Measurements from ENCODE around the gene ARHGAP11B.
A peak's percentile ranks its signal among the peaks of the same experiment; 100 is the strongest.
"Not testable (repeated sequence)": the region's sequence is repeated elsewhere in the genome, so short reads cannot be mapped to it uniquely, and the experiment has no call there.

Gene ARHGAP11B

DNA sequence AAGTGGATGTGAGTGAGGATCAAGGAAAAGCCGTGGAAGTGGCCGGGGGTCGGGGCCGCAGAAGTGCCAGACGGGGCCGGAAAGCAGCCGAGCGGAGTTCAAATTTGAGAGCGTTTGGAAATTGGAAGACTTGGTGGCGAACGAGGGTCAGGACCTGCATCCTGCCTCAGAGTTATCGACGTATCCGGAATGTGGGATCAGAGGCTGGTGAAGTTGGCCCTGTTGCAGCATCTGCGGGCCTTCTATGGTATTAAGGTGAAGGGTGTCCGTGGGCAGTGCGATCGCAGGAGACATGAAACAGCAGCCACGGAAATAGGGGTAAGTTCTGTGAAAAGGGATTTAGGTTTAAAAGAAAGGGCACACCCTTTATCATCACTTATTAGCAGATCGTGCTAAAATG, 704 bp downstream of the ARHGAP11B start:
- H3K27me3 ChIP-seq (ENCODE audit: control insufficient read depth, insufficient read depth, low read length); H3K9me3 ChIP-seq (ENCODE audit: control insufficient read depth in 2 of 3, insufficient read depth in 1 of 3, low read length in 3 of 3); H3K4me1 ChIP-seq (ENCODE audit: control insufficient read depth in 2 of 3, insufficient read depth in 2 of 3, low read depth in 1 of 3, low read length in 3 of 3); H3K27ac ChIP-seq (ENCODE audit: low read depth in 2 of 2, low read length in 2 of 2); FAIRE-seq; H3K36me3 ChIP-seq (ENCODE audit: control insufficient read depth in 2 of 3, insufficient read depth in 3 of 3, low read length in 3 of 3); intact Hi-C loops (cut with DNase I): not testable (repeated sequence)
- H3K4me3 ChIP-seq (ENCODE audit: low read length in 3 of 3) = peak overlapping the region; percentile 76 to 95 (median 86)
- H3K9ac ChIP-seq (ENCODE audit: low read length in 3 of 3) = peak overlapping the region in 1 of 3 donors; percentile 89
- DNase-seq = peak in 2 of 5 donors; percentile 2 to 5

DNA sequence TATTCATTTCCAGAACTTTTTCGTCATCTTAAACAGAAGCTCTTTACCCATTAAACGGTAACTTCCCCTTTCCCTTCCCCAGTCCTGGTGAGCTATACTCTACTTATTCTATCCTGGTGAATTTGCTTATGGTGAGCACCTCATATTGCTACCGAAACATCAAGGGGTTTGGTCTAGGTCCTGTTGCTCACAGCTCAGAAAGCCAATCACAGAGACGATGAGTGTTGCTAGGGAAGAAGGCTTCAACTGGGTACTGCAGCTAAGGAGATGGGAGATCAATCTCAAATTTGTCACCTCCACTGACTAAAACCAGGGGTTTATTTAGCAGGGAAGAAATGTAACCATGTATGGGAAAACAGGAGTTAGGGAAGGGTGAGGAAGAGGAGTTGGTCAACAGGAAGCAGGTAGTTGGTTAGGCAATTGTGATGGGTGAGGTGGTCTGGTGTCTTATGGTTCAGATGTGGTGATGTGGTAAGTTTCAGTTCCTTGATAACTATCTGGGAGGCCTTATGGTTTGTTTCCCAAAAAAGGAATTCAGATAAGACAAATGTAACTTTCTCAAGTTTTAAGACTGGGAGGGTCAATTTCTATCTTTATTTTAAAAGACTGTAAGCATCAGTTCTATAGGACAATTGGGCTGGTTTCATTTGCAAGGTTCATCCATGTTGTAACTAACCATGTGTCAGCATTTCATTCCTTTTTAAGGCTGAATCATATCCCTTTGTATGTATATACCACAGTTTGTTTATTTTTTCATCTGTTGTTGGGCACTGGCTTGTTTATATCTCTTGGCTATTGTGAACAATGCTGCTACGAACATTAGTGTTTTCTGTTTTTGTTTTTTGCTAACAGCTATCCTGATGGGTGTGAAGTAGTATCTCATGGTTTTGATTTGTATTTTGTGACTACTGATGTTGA, 24.3 kb downstream of the ARHGAP11B start:
- FAIRE-seq (no peak), DNase-seq (no peak)
- Histone ChIP-seq H3K27ac (ENCODE audit: low read depth in 2 of 2, low read length in 2 of 2) (no peak overlapping the region), H3K4me1 (ENCODE audit: control insufficient read depth in 2 of 3, insufficient read depth in 2 of 3, low read depth in 1 of 3, low read length in 3 of 3) (no peaks in the 10 kb centered on the region), H3K4me3 (ENCODE audit: low read length in 3 of 3) (no peak overlapping the region), H3K9me3 (ENCODE audit: control insufficient read depth in 2 of 3, insufficient read depth in 1 of 3, low read length in 3 of 3) (no peaks in the 10 kb centered on the region), H3K36me3 (ENCODE audit: control insufficient read depth in 2 of 3, insufficient read depth in 3 of 3, low read length in 3 of 3) (no peaks in the 10 kb centered on the region), H3K27me3 (ENCODE audit: control insufficient read depth, insufficient read depth, low read length) (no peaks in the 10 kb centered on the region), H3K9ac (ENCODE audit: low read length in 3 of 3) (no peak overlapping the region)
- TF ChIP-seq CTCF (IDR thresholded peaks at IDR 0.05; ENCODE audit: borderline replicate concordance, extremely low read depth, insufficient read depth) = no peak
- intact Hi-C loops (cut with DNase I) = no loop called here

DNA sequence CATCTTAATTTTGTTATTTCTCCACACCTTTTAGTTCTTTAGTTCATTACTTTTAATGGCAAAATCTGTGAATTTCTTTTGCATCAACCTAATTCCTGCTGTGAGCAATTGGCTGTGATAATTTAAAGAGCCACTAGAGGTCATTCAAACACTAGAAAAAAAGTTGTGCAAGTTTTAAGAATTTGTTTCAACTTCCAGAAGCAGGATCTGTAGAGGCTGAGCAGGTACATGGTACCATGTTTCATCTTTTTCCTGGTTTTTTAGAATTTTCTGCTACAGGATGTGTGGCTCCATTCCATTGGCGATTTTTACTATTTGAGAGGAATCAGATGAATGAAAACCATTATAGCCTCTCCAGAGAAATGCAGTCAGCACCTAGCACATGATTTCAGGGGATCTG, 35.2 kb downstream of the ARHGAP11B start:
- H3K4me3 ChIP-seq (ENCODE audit: low read length in 3 of 3); intact Hi-C loops (cut with DNase I); H3K27ac ChIP-seq (ENCODE audit: low read depth in 2 of 2, low read length in 2 of 2); H3K9ac ChIP-seq (ENCODE audit: low read length in 3 of 3); H3K9me3 ChIP-seq (ENCODE audit: control insufficient read depth in 2 of 3, insufficient read depth in 1 of 3, low read length in 3 of 3); H3K27me3 ChIP-seq (ENCODE audit: control insufficient read depth, insufficient read depth, low read length); H3K36me3 ChIP-seq (ENCODE audit: control insufficient read depth in 2 of 3, insufficient read depth in 3 of 3, low read length in 3 of 3); H3K4me1 ChIP-seq (ENCODE audit: control insufficient read depth in 2 of 3, insufficient read depth in 2 of 3, low read depth in 1 of 3, low read length in 3 of 3): not testable (repeated sequence)
- FAIRE-seq = peak; percentile 94
- peak in 2 of 5 donors; percentile 6 to 7 for DNase-seq
- peak; percentile 56 for TF ChIP-seq CTCF (IDR thresholded peaks at IDR 0.05; ENCODE audit: borderline replicate concordance, extremely low read depth, insufficient read depth)

DNA sequence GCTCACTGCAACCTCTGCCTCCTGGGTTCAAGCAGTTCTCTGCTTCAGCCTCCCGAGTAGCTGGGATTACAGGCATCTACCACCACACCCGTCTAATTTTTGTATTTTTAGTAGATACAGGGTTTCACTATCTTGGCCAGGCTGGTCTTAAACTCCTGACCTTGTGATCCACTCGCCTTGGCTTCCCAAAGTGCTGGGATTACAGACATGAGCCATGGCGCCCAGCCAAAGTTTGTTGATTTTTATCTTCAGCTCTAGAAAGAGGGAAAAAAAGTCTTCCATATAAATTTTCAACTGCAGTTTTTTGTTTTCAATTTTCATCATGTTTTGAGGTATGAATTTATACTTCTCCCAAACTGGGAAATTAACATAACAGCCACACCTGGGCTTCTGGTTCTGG, 43.7 kb downstream of the ARHGAP11B start:
- H3K36me3 ChIP-seq (ENCODE audit: control insufficient read depth in 2 of 3, insufficient read depth in 3 of 3, low read length in 3 of 3); H3K27ac ChIP-seq (ENCODE audit: low read depth in 2 of 2, low read length in 2 of 2); H3K4me1 ChIP-seq (ENCODE audit: control insufficient read depth in 2 of 3, insufficient read depth in 2 of 3, low read depth in 1 of 3, low read length in 3 of 3); FAIRE-seq; H3K4me3 ChIP-seq (ENCODE audit: low read length in 3 of 3); H3K9me3 ChIP-seq (ENCODE audit: control insufficient read depth in 2 of 3, insufficient read depth in 1 of 3, low read length in 3 of 3); intact Hi-C loops (cut with DNase I); H3K27me3 ChIP-seq (ENCODE audit: control insufficient read depth, insufficient read depth, low read length); H3K9ac ChIP-seq (ENCODE audit: low read length in 3 of 3); DNase-seq: not testable (repeated sequence)

Data from kidney (tissue), 13 donors.